Hepatocyte (in vitro differentiated cells): ENCODE data around the gene PISD. TPM values are rescaled to one million over a fixed set of nuclear protein-coding genes. Genes with fewer than 3 reads are reported as not detected.

ENCODE experiments used
- DNase-seq: peaks from one replicate; pipeline ENCODE4 v3.0.0-alpha.2; 2016; ENCODE audit warnings: low spot score
- H2AFZ ChIP-seq: fragments of 200-600 bp; sonication (generic); 2 replicates; pipeline ENCODE4 v1.6.0; 2016; ENCODE audit warnings: antibody characterized with exemption, mild to moderate bottlenecking
- H3K27ac ChIP-seq: fragments of 200-600 bp; sonication (generic); 2 replicates; pipeline ENCODE4 v1.5.1; 2016; ENCODE audit warnings: mild to moderate bottlenecking
- H3K27me3 ChIP-seq: fragments of 200-600 bp; sonication (generic); 2 replicates; pipeline ENCODE4 v1.6.1; 2016
- H3K36me3 ChIP-seq: fragments of 200-600 bp; sonication (generic); replicated peaks from 2 replicates; pipeline ENCODE4 v1.5.1; 2016; ENCODE audit warnings: low read depth; ENCODE audit not compliant: insufficient read depth
- H3K4me1 ChIP-seq: fragments of 200-600 bp; sonication (generic); 2 replicates; pipeline ENCODE4 v1.5.1; 2016; ENCODE audit warnings: mild to moderate bottlenecking, moderate library complexity; ENCODE audit not compliant: insufficient read depth
- H3K4me2 ChIP-seq: fragments of 200-600 bp; sonication (generic); 2 replicates; pipeline ENCODE4 v1.6.0; 2016
- H3K4me3 ChIP-seq: fragments of 200-600 bp; sonication (generic); 2 replicates; pipeline ENCODE4 v1.5.1; 2016; ENCODE audit warnings: mild to moderate bottlenecking
- H3K79me2 ChIP-seq: fragments of 200-600 bp; sonication (generic); 2 replicates; pipeline ENCODE4 v1.6.0; 2017; ENCODE audit warnings: mild to moderate bottlenecking
- H3K9me2 ChIP-seq: fragments of 200-600 bp; sonication (generic); replicated peaks from 2 replicates; pipeline ENCODE4 v1.6.0; 2017; ENCODE audit warnings: mild to moderate bottlenecking; ENCODE audit not compliant: insufficient read depth
- H3K9me3 ChIP-seq: fragments of 200-600 bp; sonication (generic); 2 replicates; pipeline ENCODE4 v1.5.1; 2016; ENCODE audit warnings: low read depth, mild to moderate bottlenecking
- H4K20me1 ChIP-seq: fragments of 200-600 bp; sonication (generic); 2 replicates; pipeline ENCODE4 v1.6.0; 2016; ENCODE audit warnings: mild to moderate bottlenecking; ENCODE audit not compliant: insufficient read depth, poor library complexity, severe bottlenecking
- EZH2 ChIP-seq: fragments of 200-600 bp; sonication (generic); IDR thresholded peaks from 2 replicates; pipeline ENCODE4 v1.6.1; 2016; ENCODE audit warnings: antibody characterized with exemption, mild to moderate bottlenecking, borderline replicate concordance
- EZH2phosphoT487 ChIP-seq: fragments of 200-600 bp; sonication (generic); IDR thresholded peaks from one replicate; pipeline ENCODE4 v1.6.1; 2018; ENCODE audit warnings: antibody characterized with exemption, mild to moderate bottlenecking, low read depth, moderate library complexity; ENCODE audit not compliant: unreplicated experiment, severe bottlenecking
- WGBS: methylation state at CpG from one replicate; pipeline ENCODE4 v1.1.6; 2016; ENCODE audit warnings: low lambda C conversion rate; ENCODE audit errors: missing lambda C conversion rate; 5-methylcytosine and 5-hydroxymethylcytosine counted together
- polyA plus RNA-seq: library from polyadenylated mRNA; unstranded; fragments of >200 nt; fragmentation: Nextera tagmentation; extraction: Ambion mirVana; gene quantifications from 2 replicates; pipeline ENCODE4 v1.2.1, GENCODE V29; 2016
- total RNA-seq: library from RNA; depleted of rRNA; stranded (reverse); fragments of >200 nt; gene quantifications from 2 replicates; pipeline ENCODE4 v1.2.3, GENCODE V29; 2014
- TF ChIP-seq, protein P1 (sequence below): fragments of 200-600 bp; sonication (generic); IDR thresholded peaks from 2 replicates; pipeline ENCODE4 v1.5.1; 2016; ENCODE audit warnings: antibody characterized with exemption, mild to moderate bottlenecking; ENCODE audit not compliant: poor library complexity

The PISD gene
- total and polyA plus RNA-seq, 2 experiments from 2014 or later = 46.2 to 62.9 TPM

- H3K27ac ChIP-seq = peak overlapping the region; percentile 87
- no peak overlapping the region for H3K4me3 ChIP-seq
- WGBS = 97% methylated on average over 5 of the region's 5 CpGs
Observed at GRCh38 chr22:31603574-31603973, 58.4 kb downstream of the PISD start.

DNA sequence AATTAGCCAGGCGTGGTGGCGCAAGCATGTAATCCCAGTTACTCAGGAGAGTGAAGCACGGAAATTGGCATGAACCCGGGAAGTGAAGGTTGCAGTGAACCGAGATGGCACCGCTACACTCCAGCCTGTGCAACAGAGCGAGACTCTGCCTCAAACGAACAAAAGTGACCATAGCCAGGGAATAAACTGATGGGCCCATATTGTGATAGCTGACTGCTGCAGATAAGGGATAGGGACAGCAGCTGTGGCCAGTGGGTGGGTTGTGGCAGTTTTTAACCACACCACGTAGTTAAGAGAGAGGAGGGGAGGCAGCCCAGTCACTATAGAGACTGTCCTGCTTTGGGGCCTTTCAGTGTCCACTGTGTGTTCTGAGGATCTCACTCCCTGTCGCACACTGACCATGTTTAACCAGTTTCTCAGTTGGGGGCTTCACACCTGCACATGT is 58.9 kb downstream of the PISD start:
- no peaks in the 10 kb centered on the region for H3K36me3 ChIP-seq
- DNase-seq = no peak
- H3K27ac ChIP-seq = peak overlapping the region; percentile 87

More at GRCh38 chr22:31603574-31603973, 58.4 kb downstream of the PISD start:
- no peak overlapping the region for H3K4me2 ChIP-seq
- no peaks in the 10 kb centered on the region for H3K9me2 ChIP-seq
- H3K9me3 ChIP-seq = no peaks in the 10 kb centered on the region
- peaks cover 22% of the 10 kb centered on the region for H3K4me1 ChIP-seq
- H3K79me2 ChIP-seq = no peaks in the 10 kb centered on the region
- peak; percentile 2 for DNase-seq
- TF ChIP-seq EZH2phosphoT487 (no peak), EZH2 (no peak)
- TF ChIP-seq, protein P1, sequence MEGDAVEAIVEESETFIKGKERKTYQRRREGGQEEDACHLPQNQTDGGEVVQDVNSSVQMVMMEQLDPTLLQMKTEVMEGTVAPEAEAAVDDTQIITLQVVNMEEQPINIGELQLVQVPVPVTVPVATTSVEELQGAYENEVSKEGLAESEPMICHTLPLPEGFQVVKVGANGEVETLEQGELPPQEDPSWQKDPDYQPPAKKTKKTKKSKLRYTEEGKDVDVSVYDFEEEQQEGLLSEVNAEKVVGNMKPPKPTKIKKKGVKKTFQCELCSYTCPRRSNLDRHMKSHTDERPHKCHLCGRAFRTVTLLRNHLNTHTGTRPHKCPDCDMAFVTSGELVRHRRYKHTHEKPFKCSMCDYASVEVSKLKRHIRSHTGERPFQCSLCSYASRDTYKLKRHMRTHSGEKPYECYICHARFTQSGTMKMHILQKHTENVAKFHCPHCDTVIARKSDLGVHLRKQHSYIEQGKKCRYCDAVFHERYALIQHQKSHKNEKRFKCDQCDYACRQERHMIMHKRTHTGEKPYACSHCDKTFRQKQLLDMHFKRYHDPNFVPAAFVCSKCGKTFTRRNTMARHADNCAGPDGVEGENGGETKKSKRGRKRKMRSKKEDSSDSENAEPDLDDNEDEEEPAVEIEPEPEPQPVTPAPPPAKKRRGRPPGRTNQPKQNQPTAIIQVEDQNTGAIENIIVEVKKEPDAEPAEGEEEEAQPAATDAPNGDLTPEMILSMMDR = no peak
- no peaks in the 10 kb centered on the region for H3K27me3 ChIP-seq
- no peaks in the 10 kb centered on the region for H4K20me1 ChIP-seq
- H3K36me3 ChIP-seq = no peaks in the 10 kb centered on the region
- no peak overlapping the region for H2AFZ ChIP-seq

GRCh38 chr22:31602259-31602952 is 59.6 kb downstream of the PISD start:
- H3K27ac ChIP-seq = peak overlapping the region; percentile 87
- no peaks in the 10 kb centered on the region for H3K9me3 ChIP-seq
- DNase-seq = peak; percentile 77
- no peaks in the 10 kb centered on the region for H3K36me3 ChIP-seq
- H3K27me3 ChIP-seq = no peaks in the 10 kb centered on the region
- no peak overlapping the region for H3K4me2 ChIP-seq
- no peaks in the 10 kb centered on the region for H3K9me2 ChIP-seq
- no peak overlapping the region for H2AFZ ChIP-seq
- H3K4me1 ChIP-seq = peaks cover 22% of the 10 kb centered on the region
- no peak overlapping the region for H3K4me3 ChIP-seq
- no peaks in the 10 kb centered on the region for H4K20me1 ChIP-seq
- TF ChIP-seq EZH2phosphoT487 (no peak), EZH2 (no peak)
- TF ChIP-seq, protein P1 = no peak
- 63% methylated on average over 11 of the region's 11 CpGs for WGBS
- H3K79me2 ChIP-seq = no peaks in the 10 kb centered on the region

More for the DNA sequence above, 58.9 kb downstream of the PISD start:
- no peaks in the 10 kb centered on the region for H3K9me2 ChIP-seq
- no peaks in the 10 kb centered on the region for H4K20me1 ChIP-seq
- TF ChIP-seq, protein P1 = no peak
- no peak for TF ChIP-seq EZH2phosphoT487
- WGBS = 90% methylated on average over 10 of the region's 10 CpGs
- no peaks in the 10 kb centered on the region for H3K27me3 ChIP-seq
- H3K4me1 ChIP-seq = peaks cover 22% of the 10 kb centered on the region
- H2AFZ ChIP-seq = no peak overlapping the region
- no peaks in the 10 kb centered on the region for H3K79me2 ChIP-seq
- H3K9me3 ChIP-seq = no peaks in the 10 kb centered on the region
- H3K4me3 ChIP-seq = no peak overlapping the region
- no peak overlapping the region for H3K4me2 ChIP-seq
